Astrocyte (in vitro differentiated cells and primary cell): ENCODE results near the gene PLPPR5. TPM values are rescaled to one million over a fixed set of nuclear protein-coding genes. Genes with fewer than 3 reads are reported as not detected.

Source experiments
- DNase-seq: peaks from one replicate; pipeline ENCODE4 v3.0.0-alpha.2; 2010; ENCODE audit warnings: low read depth
- FAIRE-seq: peaks from 2 replicates; lab custom pipeline; 2011; peaks lifted over from hg19 to GRCh38; lab: Jason Lieb, UNC
- H2AFZ ChIP-seq: 2 replicates; pipeline ENCODE4 v1.6.0; 2012; ENCODE audit warnings: low read depth, low read length, inconsistent platforms
- H3K27ac ChIP-seq: 2 replicates; pipeline ENCODE4 v1.5.1; 2011; ENCODE audit warnings: low read depth, low read length, inconsistent platforms
- H3K27me3 ChIP-seq: 2 replicates; pipeline ENCODE4 v1.6.0; 2011; ENCODE audit warnings: low read length, inconsistent platforms; ENCODE audit not compliant: insufficient read depth
- H3K36me3 ChIP-seq: 2 replicates; pipeline ENCODE4 v1.5.1; 2011; ENCODE audit warnings: low read length, inconsistent platforms; ENCODE audit not compliant: insufficient read depth
- H3K4me1 ChIP-seq: 2 replicates; pipeline ENCODE4 v1.5.1; 2011; ENCODE audit warnings: low read length, inconsistent platforms; ENCODE audit not compliant: insufficient read depth
- H3K4me2 ChIP-seq: 2 replicates; pipeline ENCODE4 v1.6.0; 2012; ENCODE audit warnings: low read length, inconsistent platforms
- H3K4me3 ChIP-seq: 2 replicates; pipeline ENCODE4 v1.5.1; 2011; ENCODE audit warnings: low read depth, mild to moderate bottlenecking, low read length, inconsistent platforms; ENCODE audit not compliant: insufficient read depth
- H3K79me2 ChIP-seq: 2 replicates; pipeline ENCODE4 v1.6.0; 2012; ENCODE audit warnings: mild to moderate bottlenecking, low read length, inconsistent platforms; ENCODE audit not compliant: insufficient read depth
- H3K9ac ChIP-seq: 2 replicates; pipeline ENCODE4 v1.6.0; 2012; ENCODE audit warnings: mild to moderate bottlenecking, low read length, inconsistent platforms
- H3K9me3 ChIP-seq: 2 replicates; pipeline ENCODE4 v1.5.1; 2012; ENCODE audit warnings: low read depth, mild to moderate bottlenecking, low read length, inconsistent platforms; ENCODE audit not compliant: insufficient read depth
- H4K20me1 ChIP-seq: 2 replicates; pipeline ENCODE4 v1.6.0; 2012; ENCODE audit warnings: low read length, inconsistent platforms; ENCODE audit not compliant: insufficient read depth
- H3K27ac Mint-ChIP-seq: one replicate; pipeline ENCODE4 v1.8.0; 2021; ENCODE audit warnings: mild to moderate bottlenecking, mixed read lengths; ENCODE audit not compliant: unreplicated experiment
- H3K27me3 Mint-ChIP-seq: one replicate; pipeline ENCODE4 v1.8.0; 2021; ENCODE audit warnings: low read depth, mixed read lengths; ENCODE audit not compliant: unreplicated experiment
- H3K36me3 Mint-ChIP-seq: one replicate; pipeline ENCODE4 v1.8.0; 2021; ENCODE audit warnings: low read depth, mixed read lengths; ENCODE audit not compliant: unreplicated experiment
- H3K4me1 Mint-ChIP-seq: one replicate; pipeline ENCODE4 v1.8.0; 2021; ENCODE audit warnings: low read depth, mixed read lengths; ENCODE audit not compliant: unreplicated experiment
- H3K4me3 Mint-ChIP-seq: one replicate; pipeline ENCODE4 v1.8.0; 2021; ENCODE audit warnings: mild to moderate bottlenecking, moderate library complexity, mixed read lengths; ENCODE audit not compliant: unreplicated experiment
- H3K9me3 Mint-ChIP-seq: one replicate; pipeline ENCODE4 v1.8.0; 2021; ENCODE audit warnings: mild to moderate bottlenecking, mixed read lengths; ENCODE audit not compliant: unreplicated experiment
- CTCF ChIP-seq: IDR thresholded peaks from 2 replicates; pipeline ENCODE4 v1.5.1; 2011; ENCODE audit warnings: low read depth, mild to moderate bottlenecking, inconsistent platforms, low read length, moderate library complexity; ENCODE audit not compliant: insufficient read depth
- EZH2 ChIP-seq: IDR thresholded peaks from 2 replicates; pipeline ENCODE4 v1.6.1; 2012; ENCODE audit warnings: mild to moderate bottlenecking, low read length, inconsistent platforms; ENCODE audit not compliant: insufficient read depth
- total RNA-seq: library from RNA; stranded (reverse); gene quantifications from 2 replicates; pipeline ENCODE4 v1.2.1, GENCODE V29; 2021

PLPPR5 gene
- total RNA-seq, 1 donor from 2014 or later = 0.09 TPM

- DNase-seq (no peak), FAIRE-seq (no peak)
- no peak for TF ChIP-seq EZH2
- TF ChIP-seq CTCF = no peak
- no peak overlapping the region for H3K4me2 ChIP-seq
- H3K4me1 ChIP-seq = no peaks in the 10 kb centered on the region
- no peak overlapping the region for H3K4me3 Mint-ChIP-seq
- no peaks in the 10 kb centered on the region for H3K36me3 ChIP-seq
- H3K27ac Mint-ChIP-seq = no peak overlapping the region
- no peaks in the 10 kb centered on the region for H3K9me3 ChIP-seq
- no peak overlapping the region for H3K27ac ChIP-seq
- no peaks in the 10 kb centered on the region for H3K9me3 Mint-ChIP-seq
- H3K36me3 Mint-ChIP-seq = no peaks in the 10 kb centered on the region
- H3K4me1 Mint-ChIP-seq = no peaks in the 10 kb centered on the region
- no peaks in the 10 kb centered on the region for H3K27me3 ChIP-seq
- no peaks in the 10 kb centered on the region for H3K79me2 ChIP-seq
- H3K9ac ChIP-seq = no peak overlapping the region
- no peaks in the 10 kb centered on the region for H3K27me3 Mint-ChIP-seq
- no peak overlapping the region for H2AFZ ChIP-seq
- no peak overlapping the region for H3K4me3 ChIP-seq
- H4K20me1 ChIP-seq = no peaks in the 10 kb centered on the region
These were observed 90.1 kb downstream of the PLPPR5 start for GRCh38 chr1:98914547-98914946.

- H3K27ac ChIP-seq = no peak overlapping the region
These were observed 93.8 kb downstream of the PLPPR5 start for GRCh38 chr1:98910827-98911226.

More at GRCh38 chr1:98910827-98911226, 93.8 kb downstream of the PLPPR5 start:
- Histone ChIP-seq H3K27me3 (no peaks in the 10 kb centered on the region), H3K36me3 (no peaks in the 10 kb centered on the region), H3K9ac (no peak overlapping the region), H2AFZ (no peak overlapping the region), H3K9me3 (no peaks in the 10 kb centered on the region), H3K79me2 (no peaks in the 10 kb centered on the region), H3K4me2 (no peak overlapping the region), H3K4me3 (no peak overlapping the region), H4K20me1 (no peaks in the 10 kb centered on the region), H3K4me1 (no peaks in the 10 kb centered on the region)
- DNase-seq (no peak), FAIRE-seq (no peak)
- Mint-ChIP-seq H3K9me3 (no peaks in the 10 kb centered on the region), H3K4me3 (no peak overlapping the region), H3K27me3 (no peaks in the 10 kb centered on the region), H3K36me3 (no peaks in the 10 kb centered on the region), H3K27ac (no peak overlapping the region), H3K4me1 (no peaks in the 10 kb centered on the region)
- no peak for TF ChIP-seq EZH2
- no peak for TF ChIP-seq CTCF
